ENCODE data around the gene HHIPL1.
A peak's percentile ranks its signal among the peaks of the same experiment; 100 is the strongest.

HHIPL1 gene

DNA sequence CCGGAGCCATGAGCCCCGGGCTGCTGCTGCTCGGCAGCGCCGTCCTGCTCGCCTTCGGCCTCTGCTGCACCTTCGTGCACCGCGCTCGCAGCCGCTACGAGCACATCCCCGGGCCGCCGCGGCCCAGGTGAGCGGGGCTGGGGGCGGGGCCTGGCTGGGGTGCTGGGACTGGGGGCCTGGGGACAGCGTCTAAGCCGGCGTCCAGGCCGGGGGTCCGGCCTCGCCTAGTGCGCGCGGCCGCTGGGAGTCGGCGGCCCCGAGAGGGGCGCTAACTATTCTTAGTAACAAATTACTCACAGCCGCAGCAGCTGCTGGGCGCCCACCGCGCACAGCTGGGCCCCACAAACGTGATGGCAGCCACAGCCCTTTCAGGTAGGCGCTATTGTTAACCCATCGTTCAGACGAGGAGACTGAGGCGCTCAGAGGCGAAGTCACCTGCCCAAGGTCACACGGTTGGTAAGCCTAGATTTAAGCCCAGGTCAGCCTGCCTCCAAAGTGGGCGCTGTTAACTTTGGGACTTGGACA, 39.5 kb downstream of the HHIPL1 start:
- peak overlapping the region; percentile 62 for H3K27ac ChIP-seq
- H3K9me3 ChIP-seq, result no peaks in the 10 kb centered on the region
- H3K4me1 ChIP-seq, result peaks cover 60% of the 10 kb centered on the region
- H3K4me3 ChIP-seq, result peak overlapping the region; percentile 72
- peak overlapping the region; percentile 91 for H3K4me2 ChIP-seq
- H4K20me1 ChIP-seq, result no peaks in the 10 kb centered on the region
- peak overlapping the region; percentile 68 for H3K9ac ChIP-seq
- H3K27me3 ChIP-seq, result no peaks in the 10 kb centered on the region
- H3K36me3 ChIP-seq, result no peaks in the 10 kb centered on the region
- TF ChIP-seq Cebpa-rat (IDR thresholded peaks at IDR 0.05), result no peak

DNA sequence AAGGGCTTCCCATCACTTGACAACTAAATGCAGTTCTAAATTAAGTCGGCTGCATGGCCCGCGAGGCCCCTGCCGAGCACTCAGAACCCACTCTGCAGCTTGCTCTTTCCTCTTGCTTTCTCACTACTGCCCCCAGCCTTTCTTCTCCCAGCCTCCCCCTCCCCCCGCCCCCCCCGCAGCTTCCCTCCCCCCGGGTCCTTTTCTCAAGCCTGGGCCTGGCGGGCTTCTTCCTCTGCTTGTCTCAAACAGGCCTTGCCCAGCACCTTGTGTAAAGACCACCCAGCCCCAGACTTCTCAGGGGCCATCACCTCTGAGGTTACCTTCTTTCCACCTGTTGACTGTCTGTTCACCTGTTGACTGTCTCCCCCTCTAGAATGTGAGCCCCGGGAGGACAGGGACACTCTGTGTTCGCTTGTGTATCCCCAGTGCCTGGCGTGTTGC, 40.2 kb downstream of the HHIPL1 start:
- Histone ChIP-seq H3K4me1 (peaks cover 65% of the 10 kb centered on the region), H3K9me3 (no peaks in the 10 kb centered on the region), H3K27ac (no peak overlapping the region), H3K4me2 (peak overlapping the region; percentile 91), H3K36me3 (no peaks in the 10 kb centered on the region), H3K9ac (no peak overlapping the region), H3K4me3 (no peak overlapping the region), H3K27me3 (no peaks in the 10 kb centered on the region), H4K20me1 (no peaks in the 10 kb centered on the region)
- no peak for TF ChIP-seq Cebpa-rat (IDR thresholded peaks at IDR 0.05)

DNA sequence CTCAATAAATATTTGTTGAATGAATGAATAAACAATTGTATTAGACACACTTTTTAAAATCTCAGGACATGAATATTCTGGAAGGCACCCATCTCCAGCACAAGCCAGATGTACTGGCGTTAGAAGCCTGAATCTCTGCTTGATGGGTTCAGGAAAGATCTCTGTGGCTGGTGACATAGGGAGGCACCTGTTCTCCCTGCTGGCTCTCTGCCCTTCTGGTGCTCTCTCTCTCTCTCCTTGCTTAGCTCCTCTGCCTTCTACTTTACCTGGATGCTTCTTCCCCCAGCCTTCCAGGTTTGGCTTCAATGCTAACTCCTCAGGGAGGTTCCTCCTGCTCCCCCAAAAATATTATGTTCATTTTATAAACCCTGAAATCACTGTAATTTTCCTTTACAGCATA, 40.7 kb downstream of the HHIPL1 start:
- no peaks in the 10 kb centered on the region for H4K20me1 ChIP-seq
- H3K9ac ChIP-seq, result no peak overlapping the region
- H3K36me3 ChIP-seq, result no peaks in the 10 kb centered on the region
- H3K4me2 ChIP-seq, result peak overlapping the region; percentile 84
- no peak overlapping the region for H3K4me3 ChIP-seq
- no peaks in the 10 kb centered on the region for H3K9me3 ChIP-seq
- H3K27ac ChIP-seq, result no peak overlapping the region
- no peaks in the 10 kb centered on the region for H3K27me3 ChIP-seq
- peaks cover 65% of the 10 kb centered on the region for H3K4me1 ChIP-seq
- TF ChIP-seq Cebpa-rat (IDR thresholded peaks at IDR 0.05), result no peak

DNA sequence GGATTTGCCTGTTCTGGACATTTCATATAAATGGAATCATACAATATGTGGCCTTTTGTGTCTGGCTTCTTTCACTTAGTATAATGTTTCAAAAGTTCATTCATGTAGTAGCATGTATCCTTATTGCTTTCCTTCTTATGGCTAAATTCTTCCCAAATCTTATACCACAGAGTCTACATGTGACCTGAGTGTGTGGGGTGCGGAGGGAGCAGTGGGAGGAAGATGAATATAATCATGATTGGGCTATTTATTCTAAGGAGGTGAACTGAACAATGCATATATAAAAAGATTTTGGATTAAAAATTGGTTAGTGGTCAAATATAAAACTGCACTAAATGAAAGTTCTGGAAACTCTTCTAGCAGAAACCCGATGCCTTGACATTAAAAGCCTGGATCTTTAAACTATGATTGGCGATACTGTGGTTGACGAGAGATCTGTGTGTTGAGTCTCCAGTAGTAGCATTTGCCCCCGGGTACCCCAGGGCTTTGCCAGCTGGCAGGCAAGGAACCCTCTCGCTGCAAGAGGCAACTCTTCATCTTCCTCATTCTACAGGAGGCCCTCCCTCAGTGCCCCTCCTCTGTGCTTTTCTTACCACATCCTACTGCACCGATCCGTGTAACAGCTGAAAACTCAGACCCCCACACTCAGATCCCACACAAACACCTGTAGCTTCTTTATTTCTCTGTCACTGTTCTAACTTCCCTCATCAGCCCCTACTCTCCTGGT, 41.8 kb downstream of the HHIPL1 start:
- no peak for TF ChIP-seq Cebpa-rat (IDR thresholded peaks at IDR 0.05)
- H3K9me3 ChIP-seq, result no peaks in the 10 kb centered on the region
- no peaks in the 10 kb centered on the region for H3K27me3 ChIP-seq
- H3K4me2 ChIP-seq, result peak overlapping the region; percentile 84
- H3K9ac ChIP-seq, result no peak overlapping the region
- H3K27ac ChIP-seq, result peak overlapping the region; percentile 67; the same call in 1 of the 2 replicates
- H4K20me1 ChIP-seq, result no peaks in the 10 kb centered on the region
- no peak overlapping the region for H3K4me3 ChIP-seq
- peaks cover 65% of the 10 kb centered on the region for H3K4me1 ChIP-seq
- H3K36me3 ChIP-seq, result no peaks in the 10 kb centered on the region

DNA sequence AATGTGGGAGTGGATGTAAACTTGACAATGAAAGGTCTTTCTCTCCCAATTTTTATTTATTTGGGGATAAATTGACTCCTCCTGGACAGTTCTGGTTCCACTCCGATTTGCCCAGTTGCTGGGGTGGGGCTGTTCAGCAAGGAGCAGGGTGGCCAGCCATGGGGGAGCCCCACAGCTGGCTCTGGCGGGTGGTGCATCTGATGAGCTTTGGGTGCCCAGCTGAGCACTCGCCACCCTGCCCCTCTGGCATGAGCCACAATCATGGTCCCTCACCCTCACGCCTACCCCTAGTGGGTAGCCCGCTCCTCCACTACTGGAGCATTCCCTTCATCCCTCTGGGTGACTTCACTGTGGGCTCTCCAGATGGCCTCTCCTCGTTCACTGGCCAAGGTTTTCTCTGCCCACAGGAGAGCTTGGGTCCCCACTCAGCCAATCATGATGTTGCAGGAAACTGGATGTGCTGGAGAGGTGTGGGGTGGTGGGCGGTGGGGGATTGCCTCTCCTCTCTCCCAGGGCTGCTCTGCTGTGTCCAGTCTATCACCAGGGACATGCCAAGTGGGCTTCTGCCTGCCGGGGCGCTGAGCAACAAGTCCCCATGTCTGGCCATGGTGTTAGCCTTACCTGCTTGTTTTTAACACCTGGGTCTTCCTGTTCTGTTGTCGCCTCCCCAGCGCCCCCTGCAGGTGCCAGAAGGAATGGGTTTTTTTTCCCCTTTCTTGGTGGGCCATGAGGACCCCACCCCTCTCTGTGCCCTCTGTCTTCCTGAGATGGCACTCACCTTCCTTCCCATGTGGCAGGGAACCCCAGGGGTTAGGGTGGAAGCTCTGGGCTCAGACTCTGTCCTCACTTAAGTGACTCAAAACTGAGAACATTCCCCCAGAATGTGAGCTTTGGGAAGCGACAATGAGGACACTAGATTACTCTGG, 42.6 kb downstream of the HHIPL1 start:
- Histone ChIP-seq H3K36me3 (no peaks in the 10 kb centered on the region), H3K27ac (peak overlapping the region; percentile 67), H3K4me3 (no peak overlapping the region), H4K20me1 (no peaks in the 10 kb centered on the region), H3K4me2 (peak overlapping the region; percentile 84), H3K9me3 (no peaks in the 10 kb centered on the region), H3K27me3 (no peaks in the 10 kb centered on the region), H3K9ac (0 out of 2 replicates have a peak overlapping the region, but pooled peaks have one; percentile 3), H3K4me1 (peaks cover 62% of the 10 kb centered on the region)
- TF ChIP-seq Cebpa-rat (IDR thresholded peaks at IDR 0.05), result no peak

DNA sequence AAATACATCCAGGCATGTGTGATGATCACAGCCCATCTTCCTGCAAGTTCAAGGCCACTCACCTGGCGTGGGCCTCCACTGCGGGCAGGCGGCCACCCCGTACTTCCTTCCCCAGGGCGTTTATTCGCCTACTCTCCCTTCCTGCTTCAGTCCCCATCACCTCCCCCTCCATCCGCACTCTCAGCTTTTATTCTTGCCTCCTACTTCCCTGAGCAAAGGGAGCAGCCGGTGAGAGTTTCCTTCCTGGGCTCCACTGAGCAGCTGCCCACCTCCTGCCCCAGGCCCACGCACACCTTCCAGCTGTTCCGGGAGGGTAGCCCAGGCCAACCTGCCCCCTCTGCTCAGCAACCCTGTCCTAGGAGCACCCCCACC, 43.3 kb downstream of the HHIPL1 start:
- Histone ChIP-seq H3K9ac (0 out of 2 replicates have a peak overlapping the region, but pooled peaks have one; percentile 3), H3K4me2 (peak overlapping the region; percentile 84), H3K27ac (peak overlapping the region; percentile 67; the same call in 1 of the 2 replicates), H3K9me3 (no peaks in the 10 kb centered on the region), H3K27me3 (no peaks in the 10 kb centered on the region), H3K4me3 (no peak overlapping the region), H4K20me1 (no peaks in the 10 kb centered on the region), H3K4me1 (peaks cover 55% of the 10 kb centered on the region), H3K36me3 (no peaks in the 10 kb centered on the region)
- TF ChIP-seq Cebpa-rat (IDR thresholded peaks at IDR 0.05), result no peak

DNA sequence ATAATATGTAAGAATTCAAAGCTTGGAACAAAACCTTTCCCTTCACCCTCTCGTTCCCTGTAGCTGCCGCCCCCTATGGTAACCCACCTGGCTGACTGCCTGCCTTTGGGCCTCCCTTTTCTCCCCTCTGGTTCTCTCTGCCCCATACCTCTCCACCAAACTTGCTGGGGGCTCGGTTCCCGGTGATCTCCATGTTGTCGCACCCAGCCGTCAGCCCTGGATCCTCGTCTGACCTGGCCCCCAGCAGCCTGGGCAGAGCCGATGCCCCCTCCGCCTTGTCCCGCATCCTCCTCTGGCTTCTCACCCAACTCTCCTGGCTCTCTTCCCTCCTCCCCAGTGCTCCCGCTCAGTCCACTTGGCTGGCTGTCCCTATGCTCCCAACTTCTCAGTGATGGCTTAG, 43.7 kb downstream of the HHIPL1 start:
- Histone ChIP-seq H3K4me3 (no peak overlapping the region), H3K9ac (no peak overlapping the region), H3K27ac (0 out of 2 replicates have a peak overlapping the region, but pooled peaks have one; percentile 67), H3K4me1 (peaks cover 54% of the 10 kb centered on the region), H3K9me3 (no peaks in the 10 kb centered on the region), H3K36me3 (no peaks in the 10 kb centered on the region), H4K20me1 (no peaks in the 10 kb centered on the region), H3K27me3 (no peaks in the 10 kb centered on the region), H3K4me2 (peak overlapping the region; percentile 84)
- no peak for TF ChIP-seq Cebpa-rat (IDR thresholded peaks at IDR 0.05)

DNA sequence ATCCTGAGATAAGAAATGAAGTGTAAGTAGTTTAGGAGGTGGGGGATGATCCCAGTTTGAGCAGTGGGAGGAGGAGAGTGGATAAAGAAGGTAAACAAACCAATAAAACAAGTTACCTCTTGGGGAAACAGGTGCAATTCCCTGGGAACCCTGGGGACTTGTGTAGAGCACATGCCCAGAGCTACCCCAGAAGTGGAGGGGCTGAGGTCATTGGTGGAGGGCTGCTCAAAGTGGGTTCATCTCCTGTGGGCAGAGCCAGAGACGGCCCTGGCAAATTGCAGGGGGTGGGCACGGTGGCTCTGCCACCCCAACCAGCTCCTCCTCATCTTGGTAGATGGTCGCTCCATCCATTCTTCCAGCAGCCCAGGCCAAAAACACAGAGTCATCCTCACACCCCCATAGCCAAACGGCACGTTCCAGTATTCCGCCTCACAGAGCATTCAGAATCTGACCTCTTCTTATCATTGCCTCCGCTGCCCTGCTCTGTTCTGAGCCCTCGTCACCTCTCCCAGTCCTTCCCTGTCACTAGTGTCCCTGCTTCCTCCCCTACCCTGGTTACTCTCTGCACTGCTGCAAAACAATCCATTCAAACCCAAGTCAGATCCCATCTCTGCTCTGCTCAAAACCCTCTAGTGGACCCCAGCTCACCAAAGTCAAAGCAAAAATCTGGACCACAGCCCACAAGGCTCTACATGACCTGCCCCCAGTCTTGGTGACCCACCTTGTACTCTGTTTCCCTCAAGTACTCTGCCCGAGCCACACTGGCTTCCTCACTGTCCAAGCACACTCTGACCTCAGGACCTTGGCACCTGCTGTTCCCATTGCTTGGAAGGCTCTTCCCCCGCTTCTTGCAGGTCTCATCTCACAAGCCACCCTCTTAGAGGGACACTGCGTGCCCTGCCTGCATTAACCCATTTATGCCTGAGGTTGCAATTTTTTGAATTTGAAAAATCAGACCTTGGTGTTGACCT, 44.6 kb downstream of the HHIPL1 start:
- Histone ChIP-seq H3K27me3 (no peaks in the 10 kb centered on the region), H3K9me3 (no peaks in the 10 kb centered on the region), H3K4me2 (peak overlapping the region; percentile 84), H3K4me1 (peaks cover 52% of the 10 kb centered on the region), H3K36me3 (no peaks in the 10 kb centered on the region), H4K20me1 (no peaks in the 10 kb centered on the region), H3K27ac (no peak overlapping the region), H3K4me3 (no peak overlapping the region), H3K9ac (no peak overlapping the region)
- TF ChIP-seq Cebpa-rat (IDR thresholded peaks at IDR 0.05), result no peak

DNA sequence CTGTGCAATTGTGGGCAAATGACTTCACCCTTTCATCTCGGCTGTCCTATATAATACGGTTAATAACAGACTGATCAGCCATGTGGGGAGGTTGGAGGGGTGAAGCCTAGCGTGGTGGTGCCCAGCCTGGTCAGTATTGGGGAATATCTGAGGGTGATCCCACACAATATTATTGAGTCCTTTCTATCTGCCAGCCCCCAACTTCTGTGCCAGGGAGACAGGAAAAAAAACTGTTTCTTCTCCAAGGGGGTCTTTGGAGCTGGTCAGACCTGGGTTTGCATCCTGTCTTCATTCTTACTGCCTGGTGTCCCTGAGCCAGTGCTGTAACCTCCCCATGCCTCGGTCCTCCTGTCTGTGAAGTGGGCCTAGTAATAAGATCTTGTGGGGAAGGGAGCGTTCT, 45.7 kb downstream of the HHIPL1 start:
- Histone ChIP-seq H3K27me3 (no peaks in the 10 kb centered on the region), H4K20me1 (no peaks in the 10 kb centered on the region), H3K9me3 (no peaks in the 10 kb centered on the region), H3K27ac (no peak overlapping the region), H3K4me3 (no peak overlapping the region), H3K9ac (no peak overlapping the region), H3K36me3 (no peaks in the 10 kb centered on the region), H3K4me2 (no peak overlapping the region), H3K4me1 (peaks cover 43% of the 10 kb centered on the region)
- no peak for TF ChIP-seq Cebpa-rat (IDR thresholded peaks at IDR 0.05)
